ENCODE data around the gene ANKMY2.

Gene ANKMY2

DNA sequence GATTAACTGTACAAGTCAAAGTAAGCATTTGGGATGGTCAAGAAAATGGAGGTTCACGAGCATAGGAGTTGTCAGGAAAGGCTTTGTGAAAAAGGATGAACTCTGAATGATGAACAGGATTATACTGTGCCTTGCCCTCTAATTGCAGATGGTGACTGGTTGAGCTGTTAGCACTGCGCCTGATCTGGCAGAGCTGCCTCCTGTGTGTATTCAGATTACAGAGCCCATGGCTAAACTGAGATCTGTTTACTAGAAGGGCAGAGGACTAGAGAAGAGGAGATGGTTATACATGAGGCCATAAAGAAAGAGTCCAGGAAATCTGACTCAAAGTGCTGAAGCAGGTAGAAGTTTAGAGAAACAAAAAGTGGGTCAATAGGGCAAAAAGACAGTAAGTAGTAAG, 89.2 kb downstream of the ANKMY2 start:
- no peak overlapping the region for H3K9ac ChIP-seq (ENCODE audit: low read length)
- no peaks in the 10 kb centered on the region for H3K27me3 ChIP-seq (ENCODE audit: control insufficient read depth, insufficient read depth, low read length)
- no peak overlapping the region for H3K4me3 ChIP-seq (ENCODE audit: low read length)
- no peaks in the 10 kb centered on the region for H3K36me3 ChIP-seq (ENCODE audit: control insufficient read depth, insufficient read depth, low read length)
- no peak overlapping the region for H3K27ac ChIP-seq (ENCODE audit: low read depth, low read length)
- no peaks in the 10 kb centered on the region for H3K4me1 ChIP-seq (ENCODE audit: control insufficient read depth, insufficient read depth, low read length)

DNA sequence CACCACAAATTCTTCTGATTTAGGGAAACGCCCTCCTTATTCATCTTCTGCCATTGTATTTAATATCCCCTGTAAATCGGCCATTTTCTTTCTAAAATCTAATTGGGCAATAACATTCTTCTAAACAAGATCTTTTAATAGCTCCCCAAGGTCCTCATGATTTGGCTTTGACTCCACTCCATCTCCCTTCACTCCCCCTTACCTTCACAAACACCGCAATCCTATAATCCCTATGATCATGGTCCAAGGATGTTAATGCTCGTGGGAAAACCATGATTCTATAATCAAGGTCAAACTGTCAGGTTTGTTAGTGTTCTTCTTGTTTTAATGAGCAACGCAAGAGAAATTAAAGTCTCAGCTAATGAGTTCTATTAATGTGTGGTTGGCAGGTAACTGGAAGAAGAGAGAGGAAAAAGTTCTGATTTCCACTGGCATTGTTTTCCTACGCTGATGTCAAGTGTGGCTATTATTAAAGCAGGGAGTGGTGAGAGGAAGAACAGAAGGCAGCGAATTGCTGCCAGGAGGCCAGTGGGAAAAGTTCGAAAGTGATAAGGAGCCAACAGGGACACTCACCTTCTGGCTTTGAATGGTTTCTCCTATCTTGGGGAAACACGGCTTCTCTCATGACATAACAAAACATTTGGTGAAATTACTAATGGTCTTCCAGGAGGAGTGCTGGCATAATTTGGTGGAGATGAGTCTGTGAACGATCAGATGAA, 90.9 kb downstream of the ANKMY2 start:
- Histone ChIP-seq H3K27me3 (ENCODE audit: control insufficient read depth, insufficient read depth, low read length) (no peaks in the 10 kb centered on the region), H3K9ac (ENCODE audit: low read length) (no peak overlapping the region), H3K27ac (ENCODE audit: low read depth, low read length) (no peak overlapping the region), H3K4me3 (ENCODE audit: low read length) (no peak overlapping the region), H3K36me3 (ENCODE audit: control insufficient read depth, insufficient read depth, low read length) (no peaks in the 10 kb centered on the region), H3K4me1 (ENCODE audit: control insufficient read depth, insufficient read depth, low read length) (no peaks in the 10 kb centered on the region)

- H3K4me3 ChIP-seq (ENCODE audit: low read length) = no peak overlapping the region
These were observed 94.9 kb downstream of the ANKMY2 start for GRCh38 chr7:16550671-16551070.

More at GRCh38 chr7:16550671-16551070, 94.9 kb downstream of the ANKMY2 start:
- Histone ChIP-seq H3K36me3 (ENCODE audit: control insufficient read depth, insufficient read depth, low read length) (no peaks in the 10 kb centered on the region), H3K4me1 (ENCODE audit: control insufficient read depth, insufficient read depth, low read length) (no peaks in the 10 kb centered on the region), H3K9ac (ENCODE audit: low read length) (no peak overlapping the region), H3K27me3 (ENCODE audit: control insufficient read depth, insufficient read depth, low read length) (no peaks in the 10 kb centered on the region), H3K27ac (ENCODE audit: low read depth, low read length) (no peak overlapping the region)

Data from rectal smooth muscle tissue (tissue), 1 donor.